Fibroblast of skin of back (primary cell): ENCODE data around the gene HMGA1.
"Not testable (repeated sequence)": the region's sequence is repeated elsewhere in the genome, so short reads cannot be mapped to it uniquely, and the experiment has no call there.

ENCODE experiments used
- DNase-seq: peaks from one replicate; pipeline ENCODE4 v3.0.0-alpha.2; 2013

HMGA1 gene

DNA sequence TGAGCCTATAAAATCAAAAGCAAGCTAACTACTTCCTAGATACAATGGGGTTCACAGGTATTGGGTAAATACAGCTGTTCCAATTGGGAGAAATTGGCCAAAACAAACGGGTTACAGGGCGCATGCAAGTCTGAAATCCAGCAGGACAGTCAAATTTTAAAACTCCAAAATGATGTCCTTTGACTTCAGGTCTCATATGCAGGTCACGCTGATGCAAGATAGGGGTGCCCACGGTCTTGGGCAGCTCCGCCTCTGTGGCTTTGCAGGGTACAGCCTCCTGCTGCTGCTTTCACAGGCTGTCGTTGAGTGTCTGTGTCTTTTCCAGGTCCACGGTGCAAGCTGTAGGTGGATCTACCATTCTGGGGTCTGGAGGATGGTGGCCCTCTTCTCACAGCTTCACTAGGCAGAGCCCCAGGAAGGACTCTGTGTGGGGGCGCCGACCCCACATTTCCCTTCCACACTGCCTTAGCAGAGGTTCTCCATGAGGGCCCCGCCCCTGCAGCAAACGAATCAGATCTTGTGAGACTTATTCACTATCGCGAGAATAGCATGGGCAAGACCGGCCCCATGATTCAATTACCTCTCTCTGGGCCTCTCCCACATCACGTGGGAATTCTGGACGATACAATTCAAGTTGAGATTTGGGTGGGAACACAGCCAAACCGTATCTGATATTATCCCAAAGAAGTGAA lies 24.0 kb downstream of the HMGA1 start:
- DNase-seq = no peak

DNA sequence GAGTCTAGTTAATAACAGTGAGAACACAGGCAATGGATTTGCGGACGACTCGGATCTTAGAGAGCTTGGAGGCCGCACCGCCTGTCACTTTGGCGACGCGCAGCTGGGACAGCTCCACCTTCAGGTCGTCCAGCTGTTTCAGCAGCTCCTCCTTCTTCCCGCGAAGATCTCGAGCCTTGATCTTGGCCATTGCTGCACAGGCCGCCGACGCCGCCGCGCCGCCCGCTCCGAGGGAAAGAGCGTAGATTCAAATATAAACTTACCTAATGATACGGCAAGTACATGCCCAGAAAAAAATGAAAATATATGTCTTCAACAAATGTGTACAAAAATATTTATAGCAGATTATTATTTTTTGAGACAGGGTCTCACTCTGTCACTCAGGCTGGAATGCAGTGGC lies 26.8 kb downstream of the HMGA1 start:
- DNase-seq = not testable (repeated sequence)

DNA sequence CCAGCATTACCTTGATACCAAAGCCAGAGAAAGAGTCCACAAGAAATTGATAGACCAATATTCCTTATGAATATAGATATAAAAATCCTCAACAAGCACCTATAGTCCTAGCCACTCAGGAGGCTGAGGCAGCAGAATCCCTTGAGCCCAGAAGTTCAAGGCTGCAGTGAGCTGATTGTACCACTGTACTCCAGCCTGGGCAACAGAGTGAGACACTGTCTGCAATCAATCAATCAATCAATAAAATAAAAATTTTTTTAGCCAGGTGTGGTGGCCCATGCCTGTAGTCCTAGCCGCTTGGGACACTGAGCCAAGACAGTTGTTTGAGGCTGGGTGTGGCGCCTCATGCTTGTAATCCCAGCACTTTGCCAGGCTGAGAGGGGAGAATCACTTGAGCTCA lies 31.1 kb downstream of the HMGA1 start:
- no peak for DNase-seq

DNA sequence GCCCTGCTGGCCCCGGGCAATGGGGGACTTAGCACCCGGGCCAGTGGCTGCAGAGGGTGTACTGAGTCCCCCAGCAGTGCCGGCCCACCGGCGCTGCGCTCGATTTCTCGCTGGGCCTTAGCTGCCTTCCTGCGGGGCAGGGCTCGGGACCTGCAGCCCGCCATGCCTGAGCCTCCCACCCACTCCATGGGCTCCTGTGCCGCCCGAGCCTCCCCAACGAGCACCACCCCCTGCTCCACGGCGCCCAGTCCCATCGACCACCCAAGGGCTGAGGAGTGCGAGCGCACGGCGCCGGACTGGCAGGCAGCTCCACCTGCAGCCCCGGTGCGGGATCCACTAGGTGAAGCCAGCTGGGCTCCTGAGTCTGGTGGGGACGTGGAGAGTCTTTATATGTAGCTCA lies 32.5 kb downstream of the HMGA1 start:
- not testable (repeated sequence) for DNase-seq

DNA sequence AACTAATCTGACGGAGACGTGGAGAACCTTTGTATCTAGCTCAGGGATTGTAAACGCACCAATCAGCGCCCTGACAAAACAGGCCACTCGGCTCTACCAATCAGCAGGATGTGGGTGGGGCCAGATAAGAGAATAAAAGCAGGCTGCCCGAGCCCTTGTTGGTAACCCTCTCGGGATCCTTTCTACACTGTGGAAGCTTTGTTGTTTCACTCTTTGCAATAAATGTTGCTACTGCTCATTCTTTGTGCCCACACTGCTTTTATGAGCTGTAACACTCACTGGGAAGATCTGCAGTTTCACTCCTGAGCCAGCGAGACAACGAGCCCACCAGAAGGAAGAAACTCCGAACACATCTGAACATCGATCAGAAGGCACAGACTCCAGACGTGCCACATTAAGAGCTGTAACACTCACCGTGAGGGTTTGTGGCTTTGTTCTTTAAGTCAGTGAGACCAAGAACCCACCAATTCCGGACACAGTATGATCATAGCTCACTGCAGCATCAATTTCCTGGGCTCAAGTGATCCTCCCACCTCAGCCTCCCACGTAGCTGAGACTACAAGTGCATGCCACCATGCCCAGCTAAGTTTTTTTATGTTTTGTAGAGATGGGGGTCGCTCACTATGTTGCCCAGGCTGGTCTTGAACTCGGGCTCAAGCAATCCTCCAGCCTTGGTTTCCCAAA lies 33.1 kb downstream of the HMGA1 start:
- DNase-seq = not testable (repeated sequence)

DNA sequence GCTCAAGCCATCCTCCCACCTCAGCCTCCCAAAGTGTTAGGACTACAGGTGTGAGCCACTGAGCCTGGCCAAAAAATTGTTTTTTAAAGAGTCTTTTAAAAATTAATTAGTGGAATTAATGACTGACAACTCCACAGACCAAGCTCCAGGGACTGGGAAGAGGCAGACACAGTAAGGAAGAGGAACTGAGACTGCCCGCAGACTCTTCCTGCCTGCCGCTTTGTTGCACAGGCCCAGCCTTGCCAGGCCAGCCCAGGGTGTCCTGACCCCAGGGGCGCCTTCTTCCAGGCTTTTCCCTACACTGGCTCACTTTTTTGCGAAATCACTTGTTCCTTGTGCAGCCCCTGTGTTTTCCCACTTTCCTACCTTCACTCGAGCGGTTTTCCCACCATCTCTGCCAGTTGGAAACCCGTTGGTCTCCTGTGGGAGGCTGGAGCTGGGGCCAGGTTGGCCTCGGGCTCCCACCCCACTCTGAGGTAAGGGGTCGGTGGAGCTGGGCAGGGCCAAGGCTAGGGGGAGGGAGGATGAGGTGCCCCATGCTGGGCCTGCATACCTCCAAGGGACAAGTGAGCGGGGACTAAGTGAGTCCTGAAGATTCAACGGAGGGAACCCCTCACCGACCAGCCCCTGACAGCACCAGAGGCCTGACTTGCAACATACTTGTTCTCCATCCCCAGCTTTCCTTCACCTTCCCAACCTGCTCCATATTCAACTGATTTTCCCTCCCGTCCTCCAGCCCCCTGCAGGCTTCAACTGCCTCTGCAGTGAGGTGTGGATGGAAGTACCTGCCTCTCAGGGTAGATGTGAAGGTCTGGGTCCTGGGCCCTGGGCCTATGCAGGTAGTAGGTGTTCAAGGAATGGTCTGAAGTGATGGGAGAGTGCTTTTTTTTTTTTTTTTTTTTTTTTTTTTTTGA lies 35.6 kb downstream of the HMGA1 start:
- no peak for DNase-seq

DNA sequence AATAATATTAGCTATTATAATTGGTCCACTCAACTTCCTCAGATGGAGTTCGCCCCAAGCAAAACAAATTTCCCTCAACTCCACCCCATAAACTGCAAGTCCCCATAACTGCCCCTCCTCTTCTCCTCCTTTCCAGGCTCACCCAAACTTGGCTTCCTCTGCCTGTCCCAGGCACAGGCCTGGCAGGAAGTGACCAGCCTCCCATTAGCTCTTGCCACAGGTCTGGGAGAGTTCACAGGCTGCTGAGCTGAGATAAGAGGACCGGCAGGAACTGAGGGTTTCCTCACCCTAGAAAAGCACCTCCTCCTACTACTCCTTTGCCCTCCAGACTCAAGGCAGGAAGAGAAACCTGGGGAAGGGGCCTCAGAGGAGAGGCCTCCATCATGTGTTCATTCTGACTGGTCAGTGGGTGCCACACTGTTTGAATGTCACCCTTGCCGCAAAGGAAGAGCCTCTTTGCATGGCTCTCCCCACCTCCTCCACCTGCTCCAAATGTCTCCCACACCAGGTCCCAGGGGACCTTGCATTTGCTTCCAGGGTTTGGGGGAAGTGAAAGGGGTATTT lies 36.7 kb downstream of the HMGA1 start:
- DNase-seq = no peak

DNA sequence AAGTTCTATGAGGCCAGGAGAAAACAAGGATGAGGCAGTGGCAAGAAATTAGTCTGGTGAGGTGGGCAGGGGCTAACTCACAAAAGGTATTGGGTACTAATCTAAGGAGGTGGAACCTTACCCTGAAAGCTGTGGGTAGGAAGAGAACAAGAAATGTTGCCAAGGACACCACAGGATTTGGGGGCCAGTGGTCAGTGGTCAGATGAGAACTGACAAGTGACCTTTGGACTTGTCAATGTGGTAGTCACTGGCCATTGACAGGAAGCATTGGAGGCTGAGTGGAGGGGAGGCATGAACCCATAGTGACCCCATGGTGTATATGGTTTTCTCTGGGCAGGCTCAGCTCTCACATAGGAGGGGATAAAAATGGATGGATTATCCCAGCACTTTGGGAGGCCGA lies 37.5 kb downstream of the HMGA1 start:
- DNase-seq = no peak

DNA sequence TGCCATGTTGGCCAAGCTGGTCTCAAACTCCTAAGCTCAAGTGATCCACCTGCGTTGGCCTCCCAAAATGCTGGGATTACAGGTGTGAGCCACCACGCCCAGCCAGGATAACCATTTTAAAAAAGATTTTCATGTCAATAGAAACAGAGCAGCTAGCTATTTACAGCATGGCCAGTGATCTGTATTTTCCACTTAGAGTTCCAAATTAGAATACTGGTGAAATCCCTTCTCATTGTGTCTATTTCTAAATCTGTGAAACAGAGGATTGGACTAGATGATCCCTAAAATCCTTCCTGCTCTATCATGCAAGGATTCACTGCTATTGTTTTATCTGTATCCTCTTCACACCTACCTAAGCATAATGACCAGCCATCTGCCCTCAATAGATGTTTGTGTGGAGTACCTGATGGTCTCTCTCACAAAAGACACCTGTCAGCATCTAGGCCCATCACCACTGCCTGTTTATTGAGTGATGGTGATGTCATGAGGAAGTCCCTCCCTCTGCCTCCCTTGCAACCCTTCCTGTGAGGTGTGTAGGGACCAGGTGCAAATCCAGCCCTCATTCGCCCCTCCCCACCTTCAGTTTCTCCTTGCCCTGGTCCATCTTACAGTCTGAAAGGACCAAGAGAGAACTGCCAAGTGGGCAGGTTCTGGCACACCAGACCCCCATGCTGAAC lies 38.6 kb downstream of the HMGA1 start:
- DNase-seq = no peak

DNA sequence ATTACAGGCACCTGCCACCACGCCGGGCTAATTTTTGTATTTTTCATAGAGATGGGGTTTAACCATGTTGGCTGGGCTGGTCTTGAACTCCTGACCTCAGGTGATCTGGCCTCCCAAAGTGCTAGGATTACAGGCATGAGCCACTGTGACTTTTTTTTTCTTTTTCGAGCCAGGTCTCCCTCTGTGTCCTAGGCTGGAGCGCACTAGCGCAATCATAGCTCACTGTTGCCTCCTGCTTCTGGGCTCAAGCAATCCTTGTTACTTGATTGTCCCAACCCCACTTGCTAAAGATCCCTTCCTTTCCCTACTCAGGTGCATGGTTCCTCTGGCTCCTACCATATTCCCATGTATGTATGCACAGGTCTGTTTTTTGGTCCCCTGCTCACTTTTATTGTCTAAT lies 39.5 kb downstream of the HMGA1 start:
- DNase-seq = no peak

DNA sequence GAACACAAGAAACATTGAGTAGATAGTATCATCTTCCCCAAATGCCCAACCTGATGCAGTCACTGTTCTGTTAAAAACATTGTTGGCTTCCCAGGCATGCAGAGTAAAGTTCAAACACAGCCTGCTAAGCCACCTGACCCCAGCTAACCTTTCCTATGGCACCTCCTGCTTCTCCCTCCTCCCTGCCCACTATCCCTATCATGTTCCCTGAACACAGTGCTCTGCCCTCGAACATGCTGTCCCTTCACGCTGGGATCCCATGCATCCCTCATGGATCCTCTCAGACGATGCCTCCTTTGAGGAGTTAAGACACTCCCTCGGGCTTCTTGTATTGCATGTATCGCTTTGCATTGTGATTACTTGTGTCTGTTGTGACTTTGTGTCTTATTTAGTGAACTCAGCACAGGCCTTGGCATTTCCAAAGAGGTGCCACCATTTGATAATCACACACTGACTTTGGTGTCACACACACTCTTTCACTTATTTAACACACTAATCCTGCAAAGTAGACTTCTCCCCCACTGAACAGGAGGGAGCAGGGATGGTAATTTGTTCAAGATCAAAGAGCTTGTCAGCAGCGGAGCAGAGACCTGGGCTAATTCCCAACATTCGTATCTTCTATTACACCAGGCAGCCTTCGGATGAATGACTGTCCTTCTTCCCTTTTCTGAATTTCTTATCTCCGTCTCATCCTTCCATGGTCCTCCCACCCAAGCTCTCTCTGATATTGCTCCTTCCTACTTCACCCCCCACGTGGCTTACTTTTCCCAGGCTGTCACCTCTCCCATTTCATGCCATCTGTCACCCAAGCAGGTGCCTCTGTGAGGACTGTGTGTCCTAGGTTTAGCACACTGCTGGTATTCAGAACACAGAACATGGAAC lies 40.4 kb downstream of the HMGA1 start:
- no peak for DNase-seq

DNA sequence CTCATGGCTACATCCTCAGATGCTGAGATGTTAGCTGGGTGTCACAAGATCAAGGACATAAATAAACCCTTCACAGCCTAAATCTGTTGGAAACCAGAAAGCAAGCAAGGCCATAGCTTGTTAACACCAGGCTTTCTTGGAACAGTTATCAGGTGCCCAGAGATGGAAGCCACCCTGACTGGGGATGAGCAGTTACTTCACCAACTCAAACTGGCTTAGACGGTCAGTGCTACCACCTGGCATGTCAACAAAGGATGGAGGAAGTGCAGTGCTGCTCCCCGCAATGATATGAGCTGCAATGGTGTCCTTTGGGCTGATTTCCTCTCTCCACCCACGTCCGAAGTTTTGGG lies 41.1 kb downstream of the HMGA1 start:
- no peak for DNase-seq

DNA sequence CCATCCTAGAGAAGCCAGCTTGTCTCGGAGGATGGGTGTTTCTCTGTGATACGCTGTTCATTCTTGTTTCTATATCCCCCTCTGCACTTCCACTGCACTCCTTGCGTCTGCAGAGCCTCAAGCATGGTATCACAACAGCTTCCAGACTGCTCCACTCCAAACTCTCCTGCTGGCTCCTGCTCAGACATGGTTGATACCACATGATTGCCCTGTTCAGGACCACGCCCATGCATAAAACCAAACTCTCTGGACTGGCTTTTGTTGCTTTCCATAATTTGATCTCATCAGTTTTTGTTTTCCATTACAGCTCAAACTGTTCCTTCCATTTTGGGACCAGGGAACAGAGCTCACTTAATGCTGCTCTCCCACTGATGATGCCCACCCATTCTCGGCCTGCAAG lies 42.2 kb downstream of the HMGA1 start:
- no peak for DNase-seq

DNA sequence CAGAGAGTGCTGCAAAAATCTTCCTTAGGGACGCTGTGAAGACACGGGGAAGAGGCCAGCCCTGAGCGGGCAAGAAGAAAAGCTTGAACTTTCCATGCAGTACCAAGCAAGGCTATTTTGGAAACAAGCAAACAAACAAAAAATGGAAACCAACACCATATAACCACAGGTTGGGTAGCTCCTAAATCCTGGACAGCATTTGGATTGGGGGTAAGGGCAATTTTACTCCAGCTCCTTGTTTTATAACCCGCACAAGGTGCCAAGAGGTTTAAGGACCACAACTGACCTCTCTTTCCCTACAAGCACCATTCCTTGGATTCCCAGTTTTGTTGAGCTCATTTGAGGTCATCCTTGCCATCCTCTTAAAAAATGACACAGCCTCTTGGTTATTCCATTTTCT lies 43.5 kb downstream of the HMGA1 start:
- DNase-seq = no peak

DNA sequence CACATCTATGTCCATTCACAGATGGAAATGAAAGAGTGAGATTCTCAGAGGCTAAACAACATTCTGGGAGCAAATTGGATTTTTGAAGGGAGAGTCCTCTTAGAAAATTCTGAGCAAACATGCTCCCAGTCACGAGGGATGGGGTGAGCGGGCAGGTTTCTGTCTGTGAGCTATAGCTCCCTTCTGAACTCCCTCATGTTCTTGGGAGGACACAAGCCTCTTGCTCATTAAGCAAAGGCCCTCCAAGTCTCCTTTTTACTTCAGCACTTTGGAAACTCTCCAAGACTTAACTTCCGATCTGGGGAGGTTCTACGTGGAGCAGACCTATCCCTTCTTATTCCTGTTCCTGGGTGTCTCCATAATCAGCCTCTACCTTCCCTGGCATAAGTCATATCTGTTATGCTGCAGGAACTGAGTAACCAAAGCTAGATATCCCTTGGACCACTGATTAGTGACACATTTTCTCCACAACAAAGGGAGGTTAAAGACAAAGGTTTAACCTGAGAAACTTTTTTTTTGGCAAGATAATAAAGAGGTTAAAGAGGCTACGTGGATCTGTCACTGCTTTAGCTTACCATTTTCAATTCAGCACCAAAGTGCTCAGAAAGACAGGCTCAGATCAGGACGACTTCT lies 45.1 kb downstream of the HMGA1 start:
- DNase-seq = no peak

DNA sequence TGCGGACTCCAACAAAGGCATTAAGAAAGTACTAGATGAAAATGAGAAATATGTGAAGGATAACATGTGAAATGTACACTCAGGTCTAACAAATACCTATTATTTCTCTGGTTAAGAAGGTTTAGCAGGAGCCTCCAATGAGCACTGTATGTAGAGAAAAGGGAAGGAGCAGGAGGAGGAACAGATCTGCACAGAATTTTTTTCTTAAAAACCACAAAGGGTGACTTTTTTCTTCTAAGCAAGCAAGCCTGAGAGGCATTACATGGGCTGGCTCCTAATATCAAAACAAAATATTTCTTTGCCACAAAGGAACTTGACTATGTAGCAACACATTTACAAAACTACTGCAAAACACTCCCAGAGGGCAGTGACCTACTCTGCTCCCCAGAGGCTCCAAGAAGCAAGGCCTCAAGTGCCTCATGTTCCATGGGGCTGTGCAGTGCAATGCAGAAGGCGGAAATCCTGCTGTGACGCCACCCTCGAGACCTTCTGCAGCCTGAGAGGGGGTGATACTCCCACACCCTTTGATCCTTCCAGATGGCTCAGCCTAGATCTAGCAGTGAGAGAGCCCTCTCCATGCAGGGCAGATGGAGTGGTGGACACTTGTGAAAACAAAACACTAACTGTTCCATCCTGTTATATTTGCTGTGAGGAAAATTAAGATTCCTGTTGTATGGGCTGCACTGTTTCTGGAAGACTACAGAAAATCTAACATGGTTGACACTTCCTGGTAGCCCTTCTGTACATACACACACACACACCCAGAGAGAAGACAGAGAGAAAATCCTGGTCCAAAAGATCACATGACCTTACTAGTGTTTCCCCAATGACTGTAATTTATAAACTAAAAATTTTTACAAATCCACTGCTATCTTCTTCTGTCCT lies 48.1 kb downstream of the HMGA1 start:
- peak; percentile 61 for DNase-seq

DNA sequence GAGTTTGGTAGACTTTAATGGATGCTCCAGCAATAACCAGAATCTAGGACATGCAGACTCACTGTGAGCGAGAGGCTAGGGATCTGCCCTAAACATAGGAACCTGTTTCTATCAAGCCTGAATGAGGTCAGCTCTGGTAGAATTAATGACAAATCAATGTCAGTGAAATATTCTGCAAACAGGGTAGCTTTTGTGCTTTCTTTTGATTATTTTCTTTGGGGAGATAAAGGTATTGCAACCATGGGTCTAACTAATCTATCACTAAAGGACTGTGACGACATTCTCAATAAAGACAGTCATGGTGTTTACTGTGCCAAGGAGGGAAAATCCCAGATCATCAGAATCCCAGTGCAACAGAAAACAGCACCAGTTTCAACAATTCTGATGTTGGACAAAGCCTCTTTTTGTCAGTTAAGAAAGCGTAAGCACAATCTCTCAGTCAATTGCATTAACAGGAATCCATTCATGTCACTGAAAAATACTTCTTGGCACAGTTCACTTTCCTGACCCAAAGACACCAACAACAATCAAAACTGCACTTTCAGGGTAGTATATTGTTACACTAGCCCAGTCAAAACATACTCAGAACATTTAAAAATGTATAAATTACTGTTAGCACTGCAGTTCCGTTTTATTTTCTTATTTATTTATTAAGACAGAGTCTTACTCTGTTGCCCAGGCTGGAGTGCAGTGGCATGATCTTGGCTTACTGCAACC lies 48.9 kb downstream of the HMGA1 start:
- DNase-seq = no peak

DNA sequence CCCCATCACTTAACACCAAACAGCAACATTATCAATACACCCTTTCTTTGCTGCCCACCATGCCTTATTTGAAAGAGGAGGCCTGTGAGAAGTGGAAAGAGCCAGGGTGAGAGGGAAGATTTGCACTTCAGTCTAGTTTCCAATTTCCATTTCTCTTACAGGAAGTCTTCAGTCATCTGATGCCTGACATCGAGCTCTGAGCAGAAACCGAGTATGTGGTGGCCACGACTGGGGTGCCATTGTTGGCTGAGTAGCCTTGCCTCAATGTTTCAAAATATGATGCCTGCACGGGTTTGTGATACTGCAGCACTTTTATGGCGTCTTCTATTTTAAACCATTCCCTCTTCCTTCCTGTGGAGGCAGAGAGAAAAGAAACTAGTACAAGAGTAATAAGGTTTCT lies 51.9 kb downstream of the HMGA1 start:
- DNase-seq = no peak

DNA sequence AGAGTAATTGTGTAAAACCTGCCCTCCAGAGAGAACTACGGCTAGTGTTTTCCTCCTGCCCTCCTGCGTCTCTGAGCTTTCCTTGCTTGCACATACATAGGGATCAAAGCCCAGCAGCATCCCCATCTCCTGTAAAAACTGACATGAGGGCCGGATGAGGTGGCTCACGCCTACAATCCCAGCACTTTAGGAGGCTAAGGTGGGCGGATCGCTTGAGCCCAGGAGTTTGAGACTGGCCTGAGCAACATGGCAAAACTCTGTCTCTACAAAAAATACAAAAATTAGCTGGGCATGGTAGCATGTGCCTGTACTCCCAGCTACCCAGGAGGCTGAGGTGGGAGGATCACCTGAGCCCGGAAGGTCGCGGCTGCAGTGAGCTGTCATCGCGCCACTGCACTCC lies 52.5 kb downstream of the HMGA1 start:
- no peak for DNase-seq
